Tongue (tissue), 2 donors: ENCODE data around the gene OPCML. TPM values are rescaled to one million over a fixed set of nuclear protein-coding genes. Genes with fewer than 3 reads are reported as not detected.

Source experiments
- DNase-seq: peaks from one replicate; pipeline ENCODE4 v3.0.0-alpha.2; 2015
- total RNA-seq: library from RNA; depleted of rRNA; stranded (reverse); fragments of >200 nt; gene quantifications from one replicate; pipeline ENCODE4 v1.2.3, GENCODE V29; 2014

OPCML gene
- total RNA-seq, 1 donor from 2014 or later: 0.41 TPM

DNA sequence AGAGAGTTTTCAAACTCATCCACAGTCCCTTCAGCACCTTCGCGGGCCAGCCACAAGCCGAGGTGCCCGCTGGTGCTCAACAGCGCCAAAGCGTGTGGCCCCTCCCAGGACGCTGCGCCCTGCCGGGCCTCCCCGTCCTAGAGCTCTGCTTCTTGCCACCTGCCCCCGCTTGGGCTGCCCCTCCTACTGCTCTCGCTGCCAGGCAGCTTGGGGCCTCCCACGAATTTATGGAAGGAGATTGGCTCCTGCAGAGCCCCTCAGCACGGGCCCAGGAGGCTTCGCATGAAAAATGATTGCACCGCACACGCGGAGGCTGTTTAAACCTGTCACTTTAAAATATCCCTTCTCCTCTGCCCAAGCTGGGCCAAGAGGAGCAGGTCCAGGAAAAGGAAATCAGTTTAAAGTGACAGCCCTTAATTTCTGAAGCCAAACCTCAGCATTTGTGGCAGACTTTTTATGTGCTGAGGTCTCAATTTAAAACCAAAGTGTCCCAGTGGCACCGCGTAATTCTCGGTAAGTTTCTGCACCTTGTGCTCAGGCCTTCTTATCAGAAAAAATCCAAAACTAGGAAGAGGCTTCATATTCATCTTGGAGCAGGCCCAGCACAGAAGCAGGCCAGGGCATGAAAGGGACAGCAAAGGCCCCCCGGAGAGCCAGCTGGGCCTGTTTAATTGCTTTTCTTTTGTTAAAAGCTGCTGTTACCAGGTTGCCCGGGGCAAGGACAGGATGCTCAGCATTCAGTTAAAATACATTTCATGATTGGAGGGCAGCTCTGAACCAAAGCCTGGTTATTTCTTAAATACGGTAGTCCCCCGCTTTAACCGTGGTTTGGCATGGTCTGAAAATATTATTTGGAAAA, 303.6 kb downstream of the OPCML start:
- DNase-seq: peak; percentile 43

DNA sequence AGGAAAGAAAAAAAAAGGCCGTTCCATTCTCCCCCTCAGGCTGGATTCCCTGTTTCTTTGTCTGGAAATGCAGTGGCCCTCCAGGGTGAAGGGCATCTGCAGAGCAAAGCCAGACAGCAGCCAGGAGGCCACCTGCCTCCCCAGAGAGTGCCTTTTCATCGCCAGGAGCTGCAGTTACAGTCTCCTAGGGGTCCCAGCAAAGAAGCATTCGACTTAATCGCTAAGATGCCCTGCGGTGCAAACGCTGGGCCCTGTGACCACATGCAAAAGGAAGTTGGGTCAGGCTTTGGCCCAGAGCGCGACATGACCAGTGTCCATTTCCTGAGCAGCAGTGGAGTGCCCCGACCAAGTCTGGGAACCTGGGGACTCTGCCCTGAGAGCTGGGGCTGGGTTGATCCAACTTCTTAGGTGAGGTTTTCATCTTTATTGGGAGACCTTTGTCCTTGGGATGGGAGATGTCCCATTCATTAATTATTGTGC, 304.6 kb downstream of the OPCML start:
- DNase-seq: no peak

DNA sequence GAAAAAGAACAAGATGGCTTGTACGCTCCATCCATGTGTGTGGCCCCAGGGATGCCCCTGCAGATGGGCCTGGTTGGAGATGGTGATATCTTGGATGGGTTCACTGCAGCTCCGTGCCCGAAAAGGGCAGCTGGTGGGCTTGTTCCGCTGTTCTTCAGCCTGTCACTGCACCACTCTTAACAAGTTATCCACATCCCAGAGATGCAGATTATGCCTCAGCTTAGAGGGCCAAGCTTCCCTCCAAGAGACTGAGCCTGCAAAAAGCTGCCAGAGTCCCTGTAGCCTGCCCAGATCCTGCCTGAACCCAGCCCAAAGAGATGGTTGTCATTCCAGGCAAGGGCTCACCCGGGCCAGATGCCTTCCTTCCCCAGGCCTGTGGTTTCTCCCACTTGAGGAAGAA, 308.0 kb downstream of the OPCML start:
- no peak for DNase-seq

DNA sequence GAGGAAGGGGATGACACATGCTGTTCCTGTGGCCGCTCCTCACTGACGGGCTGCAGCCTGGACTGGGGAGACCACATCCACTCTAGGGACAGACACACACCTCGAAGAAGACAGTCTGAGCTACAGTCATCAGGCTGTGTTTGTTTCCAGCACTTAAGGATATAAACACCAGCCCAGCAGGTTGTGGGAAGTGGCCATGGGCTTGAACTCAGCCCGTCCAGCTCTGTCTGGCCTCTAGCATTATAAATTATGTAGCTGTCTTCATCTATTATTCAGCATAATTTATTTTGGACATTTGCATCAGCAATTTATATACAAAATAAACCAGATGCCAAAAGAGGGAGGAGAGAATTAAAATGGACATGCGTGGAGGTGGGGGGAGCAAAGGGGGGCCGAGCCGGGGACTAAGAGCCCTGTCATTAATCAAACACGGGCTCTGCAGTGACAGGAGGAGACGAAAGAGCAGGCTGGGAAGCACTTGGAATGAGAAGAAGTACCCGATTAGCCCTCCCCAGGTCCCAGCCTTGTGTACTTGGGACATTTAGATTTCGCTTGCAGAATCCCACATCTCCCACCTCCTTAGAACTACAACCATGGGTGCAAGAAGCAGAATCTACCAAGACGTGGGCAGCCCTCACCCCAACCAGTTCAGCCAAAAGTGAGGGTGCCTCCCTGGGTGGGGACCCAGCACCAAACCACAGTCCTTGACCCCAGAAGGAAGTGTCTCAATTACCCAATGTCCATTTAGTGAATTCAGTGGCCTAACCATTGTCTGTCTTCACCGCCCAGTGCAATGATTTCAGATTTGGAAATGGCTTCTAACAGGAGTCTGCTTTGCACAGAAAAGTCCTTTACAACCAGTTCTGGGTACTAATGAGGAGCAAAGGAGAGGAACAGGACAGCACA, 309.6 kb downstream of the OPCML start:
- DNase-seq: no peak

DNA sequence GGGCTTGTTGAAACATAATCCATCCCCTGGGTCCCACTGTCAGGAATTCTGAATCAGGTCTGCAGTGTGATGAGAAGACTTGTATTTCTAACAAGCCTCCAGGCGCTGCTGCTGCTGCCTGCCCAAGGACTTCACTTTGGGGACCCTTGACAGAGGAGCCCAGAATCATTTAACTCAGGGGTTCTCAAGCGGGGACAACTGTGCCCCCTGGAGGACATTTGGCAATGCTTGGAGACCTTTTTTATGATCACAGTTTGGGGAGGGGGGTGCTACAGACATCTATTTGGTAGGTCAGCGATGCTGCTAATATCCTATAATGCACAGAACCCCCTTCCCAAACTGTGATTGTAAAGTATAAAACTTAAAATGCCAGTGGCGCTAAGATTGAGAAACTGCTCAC, 312.8 kb downstream of the OPCML start:
- DNase-seq: no peak

DNA sequence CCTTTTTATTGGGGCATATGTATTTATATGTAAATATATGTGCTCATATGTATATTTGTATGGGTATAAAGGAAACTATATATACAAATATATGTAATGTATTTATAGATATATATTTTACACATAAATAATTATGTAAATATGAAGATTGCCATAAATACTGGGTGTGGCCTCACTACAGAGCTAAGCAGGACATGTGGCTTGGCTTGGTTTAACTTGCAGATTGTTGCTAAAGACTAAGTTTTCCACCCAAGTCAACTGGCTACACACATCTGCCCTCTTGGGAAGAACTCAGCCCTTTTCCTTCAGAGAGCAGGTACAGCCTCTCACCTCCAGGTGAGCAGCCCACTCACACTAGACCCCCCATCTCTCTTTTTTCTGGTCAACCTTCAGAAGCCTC, 315.5 kb downstream of the OPCML start:
- DNase-seq: no peak

DNA sequence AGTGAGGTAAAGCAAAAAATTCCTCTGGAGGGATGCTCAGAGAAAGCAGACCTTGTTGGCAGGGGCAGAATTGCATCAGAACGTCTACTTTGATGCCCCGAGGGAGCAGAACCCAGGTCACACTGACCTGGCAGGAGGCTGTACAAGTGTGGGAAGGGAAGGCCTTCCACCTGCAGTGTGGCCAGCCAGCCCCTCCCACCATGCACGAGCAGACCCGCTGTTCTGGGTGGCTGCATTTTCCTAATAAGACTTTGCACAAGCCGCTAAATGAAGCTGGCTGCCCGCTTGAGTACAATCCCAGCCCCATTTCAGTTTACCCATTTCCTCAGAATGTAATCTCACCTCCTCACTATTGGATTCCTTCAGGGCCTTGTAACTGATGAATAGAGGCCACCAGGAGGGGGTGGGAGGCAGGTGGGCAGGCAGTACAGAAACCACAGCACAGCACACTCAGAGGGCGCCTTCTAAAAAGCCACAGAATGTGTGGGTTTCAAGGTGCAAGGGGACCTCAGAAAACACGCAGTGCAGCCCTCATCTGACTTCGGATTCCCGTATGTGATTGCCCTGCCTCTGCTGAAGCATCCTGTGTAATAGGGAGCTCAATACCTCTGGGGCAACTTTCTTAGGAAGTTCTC, 316.6 kb downstream of the OPCML start:
- DNase-seq: no peak

DNA sequence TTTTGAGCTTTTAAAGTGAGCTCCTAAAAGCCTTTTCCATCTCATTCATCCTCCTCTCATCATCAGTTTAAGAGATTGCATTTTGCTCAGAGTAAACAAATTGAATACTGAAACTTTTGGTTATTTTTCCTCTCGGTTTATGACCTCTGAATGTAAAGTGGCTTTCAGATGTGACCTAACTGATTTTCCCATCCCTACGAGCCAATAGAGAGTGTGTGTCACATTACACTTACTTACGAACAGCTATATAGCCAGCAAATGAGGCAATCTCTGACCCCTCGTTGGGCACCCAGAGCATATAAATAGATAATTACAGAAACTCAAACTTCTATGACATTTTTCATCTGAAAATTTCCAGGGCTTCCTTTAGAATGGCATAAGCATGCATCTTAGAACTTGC, 317.7 kb downstream of the OPCML start:
- DNase-seq: no peak

DNA sequence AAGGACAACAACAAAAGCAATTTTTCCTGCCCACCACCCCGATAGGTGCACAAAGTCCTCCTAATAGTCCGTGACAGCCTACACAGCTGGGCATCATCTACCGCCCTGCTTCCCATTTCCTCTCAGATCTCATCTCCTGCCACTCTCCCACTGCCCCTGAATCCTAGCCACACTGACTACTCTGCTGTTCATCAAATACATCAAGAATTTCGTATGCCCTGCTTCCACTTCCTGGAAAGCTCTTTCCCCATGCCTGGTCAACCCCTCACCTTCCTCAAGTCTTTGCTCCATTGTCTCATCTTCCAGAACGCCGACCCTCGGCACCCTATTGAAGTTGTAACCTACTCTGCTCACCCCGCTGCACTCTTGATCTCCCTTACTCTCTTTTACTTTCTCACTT, 320.1 kb downstream of the OPCML start:
- no peak for DNase-seq

DNA sequence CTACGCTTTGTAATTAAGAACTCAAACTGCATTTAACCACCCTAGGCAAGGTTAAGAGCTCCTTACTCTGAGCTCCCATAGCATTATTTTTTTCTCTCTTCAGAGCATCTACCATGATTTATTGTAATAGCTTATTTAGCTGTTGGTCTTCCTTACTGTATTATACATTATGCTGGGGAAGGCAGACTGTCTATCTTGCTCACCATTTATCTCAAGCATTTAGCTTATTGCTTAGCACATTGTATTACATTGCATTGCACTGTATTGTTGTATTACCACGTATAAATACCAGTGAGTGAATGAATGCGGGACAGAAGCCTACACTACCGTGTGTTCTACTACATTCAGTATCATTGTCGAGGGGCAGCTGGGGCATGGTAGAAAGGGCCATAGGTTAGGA, 324.3 kb downstream of the OPCML start:
- DNase-seq: no peak

DNA sequence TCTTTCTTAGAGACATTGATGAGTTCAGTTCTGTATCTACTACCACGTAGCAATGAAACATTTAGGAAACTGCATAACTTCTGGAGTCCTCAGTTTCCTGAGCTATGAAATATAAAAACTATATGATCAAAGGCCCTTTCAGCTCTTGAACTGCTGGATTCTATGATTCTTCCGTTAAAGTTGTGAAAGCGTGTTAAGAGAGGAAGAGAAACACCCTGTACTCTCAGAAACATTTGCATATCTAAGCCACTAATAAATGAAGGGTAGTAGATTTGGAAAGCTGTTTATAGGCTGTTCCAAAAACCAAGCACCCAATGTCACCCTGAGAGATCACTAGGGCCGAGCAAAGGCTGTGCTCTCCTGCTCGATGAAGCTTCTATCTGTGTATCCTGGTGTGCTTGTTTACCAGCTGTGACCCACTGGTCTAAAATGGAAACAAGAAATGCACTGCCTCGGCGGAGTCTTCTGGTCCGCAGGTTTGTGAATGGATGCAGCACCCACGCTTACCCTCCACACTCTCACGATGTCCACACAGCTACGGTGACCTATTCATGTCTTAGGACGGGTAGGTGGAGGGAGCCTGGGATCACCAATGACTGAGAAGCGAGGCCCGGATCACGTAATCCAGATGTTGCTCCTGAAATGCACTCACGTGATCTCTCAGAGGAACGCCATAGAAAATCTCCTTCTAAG, 325.8 kb downstream of the OPCML start:
- DNase-seq: no peak

DNA sequence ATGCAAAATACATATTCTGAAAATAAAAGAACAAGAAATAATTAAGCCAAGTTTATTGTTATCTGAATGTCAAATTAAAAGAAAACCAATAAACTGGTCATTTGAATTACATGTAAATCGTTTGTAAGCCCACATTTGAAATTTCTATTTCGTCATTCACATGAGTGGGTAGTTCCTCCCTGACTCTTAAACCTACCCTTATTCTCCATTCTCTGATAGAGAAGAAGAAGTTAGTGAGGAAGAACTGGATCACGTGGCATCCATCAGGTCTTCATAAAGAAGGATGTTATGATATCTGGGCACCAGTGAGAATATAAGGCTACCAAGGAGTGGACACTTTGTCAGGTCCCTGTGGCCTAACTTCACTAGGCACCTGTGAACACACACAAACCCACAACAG, 328.1 kb downstream of the OPCML start:
- no peak for DNase-seq

DNA sequence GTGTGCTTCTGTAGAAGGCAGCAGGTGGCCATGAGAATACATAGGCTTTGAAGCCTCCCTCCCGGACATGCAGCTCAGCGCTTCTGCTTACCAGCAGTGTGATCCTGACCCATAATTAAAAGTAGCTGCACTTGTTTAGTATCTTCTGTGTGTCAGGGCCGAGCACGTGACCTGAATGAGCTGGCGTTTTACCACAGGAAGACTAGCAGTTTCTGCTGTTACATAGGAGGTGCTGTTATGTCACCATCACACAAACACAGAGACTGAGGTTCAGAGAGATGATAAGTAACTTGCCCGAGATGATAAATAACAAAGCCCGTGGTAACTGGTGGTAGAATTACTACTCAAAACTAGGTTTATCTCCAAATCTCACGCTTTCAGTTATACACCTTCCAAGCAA, 329.5 kb downstream of the OPCML start:
- no peak for DNase-seq

DNA sequence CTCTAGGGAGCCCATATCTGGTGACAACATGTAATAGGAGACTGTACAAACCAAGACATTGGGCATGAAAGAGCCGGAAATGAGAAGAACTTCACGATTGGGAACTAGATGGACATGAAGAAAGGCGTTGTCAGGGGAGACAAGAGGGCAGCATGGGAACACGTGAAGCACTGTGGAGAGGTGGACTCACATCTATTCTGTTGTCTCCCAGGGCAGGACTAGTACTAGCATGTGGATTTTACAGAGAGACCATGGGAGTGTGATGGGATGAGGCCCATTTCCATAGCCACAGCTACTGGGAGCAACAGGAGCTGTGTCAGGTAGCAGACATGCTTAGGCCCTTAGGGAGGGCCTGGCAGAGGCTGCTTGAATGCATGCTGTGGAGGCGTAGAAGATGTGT, 333.9 kb downstream of the OPCML start:
- no peak for DNase-seq

DNA sequence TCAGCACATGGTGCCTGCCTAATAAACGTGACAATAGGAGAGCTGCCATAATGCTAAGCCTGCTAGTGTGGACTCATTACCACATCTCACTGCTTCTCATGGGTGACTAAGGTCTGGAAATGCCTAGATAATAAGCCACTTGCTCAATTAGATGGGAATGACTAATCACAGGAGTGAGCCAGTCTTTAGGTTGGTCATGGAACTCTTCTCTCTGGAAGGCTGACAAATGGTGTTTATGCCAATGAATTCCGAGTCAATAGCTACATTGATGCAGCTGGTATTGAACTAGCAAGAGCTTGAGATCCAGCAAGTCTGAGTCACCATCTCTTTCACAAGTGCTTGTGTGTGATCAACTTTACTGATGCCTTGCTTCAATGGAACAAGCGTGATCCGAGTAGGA, 334.9 kb downstream of the OPCML start:
- no peak for DNase-seq

DNA sequence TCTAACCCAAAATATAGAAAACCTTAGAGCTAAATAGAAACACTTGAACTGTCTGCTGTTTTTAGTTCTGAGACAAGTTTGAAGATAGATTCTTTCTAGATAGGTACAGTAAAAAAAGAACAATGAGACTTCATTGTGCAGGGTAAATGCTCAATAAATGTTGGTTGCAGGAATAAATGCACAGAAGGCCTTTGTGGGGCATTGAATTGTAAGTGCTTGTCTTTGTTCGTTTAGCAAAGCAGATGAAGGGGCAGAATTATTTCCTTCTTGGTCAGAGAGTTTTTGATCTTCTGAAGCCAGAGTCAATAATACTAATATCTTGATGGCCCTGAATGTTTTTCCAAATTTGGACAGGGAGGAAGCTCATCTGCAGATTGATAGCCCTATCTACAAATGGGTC, 340.4 kb downstream of the OPCML start:
- no peak for DNase-seq

DNA sequence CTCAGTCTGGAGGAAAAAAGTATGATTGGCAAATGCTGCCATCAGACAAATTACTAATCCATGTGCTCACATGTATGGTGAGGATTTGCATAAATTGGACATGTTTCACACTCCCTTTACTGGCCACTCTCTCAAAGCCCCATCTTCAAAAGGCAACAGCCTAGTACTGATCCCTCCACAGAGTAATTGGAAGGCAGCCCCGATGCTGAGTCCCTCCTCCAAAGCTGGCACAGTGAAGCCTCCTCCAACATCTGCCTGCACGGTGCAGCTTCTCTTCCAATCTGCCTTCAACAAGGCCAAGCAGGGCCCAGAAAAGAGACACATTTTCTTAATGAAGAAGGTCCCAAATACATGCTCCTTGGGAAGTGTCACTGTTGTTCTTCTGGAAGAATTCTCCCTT, 350.6 kb downstream of the OPCML start:
- DNase-seq: peak; percentile 14

DNA sequence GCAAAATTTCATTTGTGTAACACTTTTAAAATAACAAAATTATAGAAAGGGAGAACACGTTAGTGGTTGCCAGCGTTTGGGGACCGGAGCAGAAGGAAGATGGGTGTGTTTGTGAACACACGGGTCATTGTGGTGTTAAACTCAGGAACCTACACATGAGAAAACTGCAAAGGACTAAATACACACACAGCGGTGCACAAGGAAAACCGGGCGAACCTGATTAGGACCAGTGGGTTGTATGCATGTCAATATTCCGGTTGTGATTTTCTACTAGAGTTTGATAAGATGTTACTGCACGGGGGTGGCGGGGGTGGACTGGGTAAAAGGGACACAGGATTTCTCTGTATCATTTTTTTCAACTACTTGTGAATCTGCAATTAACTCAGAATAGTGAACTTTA, 351.2 kb downstream of the OPCML start:
- DNase-seq: no peak

DNA sequence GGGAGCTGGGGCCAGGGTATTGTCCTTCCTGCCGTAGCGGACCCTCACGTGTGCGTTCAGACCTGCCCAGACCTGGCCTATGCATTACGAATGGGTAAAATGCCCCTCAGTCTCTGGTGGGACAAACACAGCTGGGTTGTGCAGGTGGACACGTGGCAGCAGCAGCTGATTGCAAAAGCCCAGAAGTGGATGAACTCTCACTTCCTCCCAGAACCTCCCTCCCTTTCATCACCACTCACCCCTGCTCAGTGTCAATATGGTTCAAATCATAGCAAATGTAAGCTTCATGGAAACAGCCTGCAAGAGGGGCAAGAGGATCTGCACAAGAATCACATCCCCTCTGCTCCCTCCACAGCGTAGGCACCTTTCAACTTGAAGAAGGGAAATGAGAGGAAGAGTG, 352.1 kb downstream of the OPCML start:
- DNase-seq: no peak

DNA sequence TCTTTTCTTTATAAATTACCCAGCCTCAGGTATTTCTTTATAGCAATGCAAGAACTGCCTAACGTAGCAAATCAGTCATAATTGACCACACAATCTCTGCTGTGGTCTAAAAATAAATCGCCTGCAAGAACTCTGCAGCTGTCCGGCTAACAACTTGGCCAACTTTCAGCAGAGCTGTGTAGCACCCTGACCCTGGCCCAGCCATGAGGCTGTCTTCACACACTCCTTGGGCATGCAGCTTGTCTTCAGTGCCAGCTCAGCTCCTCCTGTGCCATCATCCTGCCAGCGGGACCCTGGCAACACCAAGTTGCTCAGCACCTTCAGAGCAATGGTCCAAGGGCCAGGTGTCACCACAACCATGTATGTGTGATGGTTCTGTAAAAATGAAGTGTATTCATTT, 355.6 kb downstream of the OPCML start:
- DNase-seq: peak; percentile 44

DNA sequence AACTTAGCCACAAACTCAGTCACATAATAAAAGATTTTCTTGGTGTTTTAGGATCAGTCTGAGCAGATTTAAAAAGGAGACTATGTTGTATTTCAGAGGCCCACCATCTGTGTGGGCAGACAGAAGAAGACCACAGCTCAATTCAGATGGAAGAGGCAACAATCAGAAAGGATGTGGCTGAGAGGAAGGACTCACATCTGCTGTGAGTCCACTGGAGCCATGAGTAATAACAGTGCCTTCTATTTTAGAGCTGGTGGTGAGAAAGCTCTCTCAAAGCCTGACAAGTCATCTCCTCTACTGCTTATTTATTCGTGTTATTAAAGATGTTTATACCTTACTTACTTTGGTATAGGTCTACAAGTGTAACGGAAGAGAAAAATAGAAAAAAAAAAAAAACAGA, 357.2 kb downstream of the OPCML start:
- no peak for DNase-seq

DNA sequence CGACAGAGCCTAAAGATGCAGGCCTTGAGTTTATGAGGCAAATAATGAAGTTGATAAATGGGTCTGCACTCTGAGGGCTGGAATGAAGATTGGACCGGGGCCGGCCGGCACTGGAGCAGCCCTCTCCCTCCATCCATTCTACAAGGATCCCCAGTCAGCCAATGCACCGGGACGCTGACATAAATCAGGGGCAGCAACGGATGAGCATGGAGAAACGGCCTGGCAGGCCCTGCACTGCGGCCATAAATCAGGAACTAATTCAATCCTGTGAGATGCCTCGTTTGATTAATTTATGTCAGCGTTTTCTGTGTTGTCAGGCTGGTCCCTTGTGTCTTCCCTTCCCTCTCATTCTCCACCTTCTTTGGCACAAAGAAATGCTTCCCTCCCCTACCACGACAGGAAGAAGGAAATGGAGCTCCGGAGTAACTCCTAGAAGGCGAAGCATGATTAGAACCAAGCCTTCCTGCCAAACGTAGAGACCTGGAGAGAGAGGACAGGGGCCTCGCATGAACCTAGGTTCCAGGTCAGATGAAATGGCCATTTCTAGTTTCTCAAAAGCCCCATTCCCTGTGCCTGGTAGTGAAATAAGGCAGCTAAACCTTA, 358.4 kb downstream of the OPCML start:
- no peak for DNase-seq
